H9 (cell line): ENCODE results near the gene HEPN1. TPM values are rescaled to one million over a fixed set of nuclear protein-coding genes. Genes with fewer than 3 reads are reported as not detected.

Experiments used
- DNase-seq: peaks from one replicate; pipeline ENCODE4 v3.0.0-alpha.2; 2017
- H2AFZ ChIP-seq: one replicate; pipeline ENCODE4 v1.6.1; 2013; ENCODE audit warnings: mild to moderate bottlenecking, low read length, control low read depth, moderate library complexity
- H2AK5ac ChIP-seq: 2 replicates; pipeline ENCODE4 v1.6.1; 2013; ENCODE audit warnings: low read length, control low read depth, mixed read lengths; ENCODE audit not compliant: insufficient read length
- H2BK120ac ChIP-seq: one replicate; pipeline ENCODE4 v1.6.1; 2013; ENCODE audit warnings: low read depth, mild to moderate bottlenecking, low read length, control low read depth, inconsistent platforms; ENCODE audit not compliant: poor library complexity, severe bottlenecking
- H2BK12ac ChIP-seq: 2 replicates; pipeline ENCODE4 v1.6.1; 2013; ENCODE audit warnings: low read length, control low read depth, mixed read lengths, low read depth; ENCODE audit not compliant: insufficient read length
- H2BK15ac ChIP-seq: 2 replicates; pipeline ENCODE4 v1.6.1; 2013; ENCODE audit warnings: low read depth, low read length, control low read depth
- H2BK20ac ChIP-seq: one replicate; pipeline ENCODE4 v1.6.1; 2013; ENCODE audit warnings: low read depth, mild to moderate bottlenecking, low read length, control low read depth, inconsistent platforms; ENCODE audit not compliant: poor library complexity, severe bottlenecking
- H2BK5ac ChIP-seq: 2 replicates; pipeline ENCODE4 v1.6.1; 2013; ENCODE audit warnings: low read length, control low read depth, mixed read lengths; ENCODE audit not compliant: insufficient read length
- H3K14ac ChIP-seq: 2 replicates; pipeline ENCODE4 v1.6.1; 2013; ENCODE audit warnings: low read length, control low read depth; ENCODE audit not compliant: insufficient read depth
- H3K18ac ChIP-seq: 2 replicates; pipeline ENCODE4 v1.6.1; 2013; ENCODE audit warnings: low read depth, mild to moderate bottlenecking, mixed read lengths, low read length, control low read depth; ENCODE audit not compliant: insufficient read length
- H3K23ac ChIP-seq: 2 replicates; pipeline ENCODE4 v1.6.1; 2013; ENCODE audit warnings: low read length, control low read depth, mixed read lengths, low read depth; ENCODE audit not compliant: insufficient read length
- H3K23me2 ChIP-seq: 2 replicates; pipeline ENCODE4 v1.6.1; 2013; ENCODE audit warnings: low read depth, mild to moderate bottlenecking, mixed read lengths, low read length, control low read depth; ENCODE audit not compliant: insufficient read length, poor library complexity, severe bottlenecking
- H3K27ac ChIP-seq: 2 replicates; pipeline ENCODE4 v1.5.1; 2013; ENCODE audit warnings: low read length, control low read depth, mixed read lengths, low read depth; ENCODE audit not compliant: insufficient read length
- H3K27me3 ChIP-seq: 2 replicates; pipeline ENCODE4 v1.6.1; 2013; ENCODE audit warnings: low read length, control low read depth, inconsistent platforms; ENCODE audit not compliant: insufficient read depth
- H3K4ac ChIP-seq: 2 replicates; pipeline ENCODE4 v1.6.1; 2013; ENCODE audit warnings: low read depth, mild to moderate bottlenecking, control low read depth, inconsistent platforms, low read length, moderate library complexity
- H3K4me1 ChIP-seq: 2 replicates; pipeline ENCODE4 v1.6.1; 2013; ENCODE audit warnings: low read length, control low read depth, inconsistent platforms; ENCODE audit not compliant: insufficient read depth
- H3K4me2 ChIP-seq: 2 replicates; pipeline ENCODE4 v1.6.1; 2013; ENCODE audit warnings: low read length, control low read depth, mixed read lengths; ENCODE audit not compliant: insufficient read length, insufficient read depth
- H3K56ac ChIP-seq: 2 replicates; pipeline ENCODE4 v1.6.1; 2013; ENCODE audit warnings: low read depth, mild to moderate bottlenecking, mixed read lengths, low read length, control low read depth; ENCODE audit not compliant: insufficient read length
- H3K79me1 ChIP-seq: 2 replicates; pipeline ENCODE4 v1.6.1; 2013; ENCODE audit warnings: low read depth, mild to moderate bottlenecking, moderate library complexity, low read length, control low read depth, inconsistent platforms; ENCODE audit not compliant: insufficient read depth, poor library complexity, severe bottlenecking
- H3K79me2 ChIP-seq: 2 replicates; pipeline ENCODE4 v1.6.1; 2013; ENCODE audit warnings: low read length, control low read depth, inconsistent platforms; ENCODE audit not compliant: insufficient read depth
- H3K9ac ChIP-seq: 2 replicates; pipeline ENCODE4 v1.6.1; 2013; ENCODE audit warnings: low read length, control low read depth, mixed read lengths; ENCODE audit not compliant: insufficient read length; ENCODE audit errors: extremely low read depth
- H3K9me3 ChIP-seq: one replicate; pipeline ENCODE4 v1.6.1; 2013; ENCODE audit warnings: low read depth, low read length, inconsistent platforms; ENCODE audit not compliant: control insufficient read depth
- H3T11ph ChIP-seq: one replicate; pipeline ENCODE4 v1.6.1; 2013; ENCODE audit warnings: mild to moderate bottlenecking, low read length, control low read depth, inconsistent platforms
- H4K20me1 ChIP-seq: one replicate; pipeline ENCODE4 v1.6.1; 2013; ENCODE audit not compliant: control insufficient read depth, insufficient read length, insufficient read depth
- H4K5ac ChIP-seq: 2 replicates; pipeline ENCODE4 v1.6.1; 2013; ENCODE audit warnings: low read depth, mild to moderate bottlenecking, mixed read lengths, low read length, control low read depth; ENCODE audit not compliant: insufficient read length
- H4K8ac ChIP-seq: replicated peaks from 2 replicates; pipeline ENCODE4 v1.6.1; 2013; ENCODE audit warnings: low read length, control low read depth, mixed read lengths, low read depth; ENCODE audit not compliant: insufficient read length
- H4K91ac ChIP-seq: 2 replicates; pipeline ENCODE4 v1.6.1; 2013; ENCODE audit warnings: low read depth, mild to moderate bottlenecking, moderate library complexity, mixed read lengths, low read length, control low read depth; ENCODE audit not compliant: insufficient read length
- H3K27ac Mint-ChIP-seq, 3 experiments: 2 replicates in 2 of 3; 3 replicates in 1 of 3; pipeline ENCODE4 v1.8.0; 2020 to 2021; ENCODE audit warnings: mixed read lengths in 3 of 3, mild to moderate bottlenecking in 1 of 3, moderate library complexity in 1 of 3
- H3K27me3 Mint-ChIP-seq: 2 replicates; pipeline ENCODE4 v1.8.0; 2021; ENCODE audit warnings: low read depth, mild to moderate bottlenecking, moderate library complexity, mixed read lengths
- H3K36me3 Mint-ChIP-seq, 3 experiments: 2 replicates in 2 of 3; 3 replicates in 1 of 3; pipeline ENCODE4 v1.8.0; 2020 to 2021; ENCODE audit warnings: low read depth in 3 of 3, mixed read lengths in 3 of 3; ENCODE audit not compliant: insufficient read depth in 1 of 3
- H3K4me1 Mint-ChIP-seq, 2 experiments: 2 replicates each; pipeline ENCODE4 v1.8.0; 2020; ENCODE audit warnings: mixed read lengths in 2 of 2
- H3K4me3 Mint-ChIP-seq, 2 experiments: 2 replicates in 1 of 2; 3 replicates in 1 of 2; pipeline ENCODE4 v1.8.0; 2020 to 2021; ENCODE audit warnings: mild to moderate bottlenecking in 2 of 2, mixed read lengths in 2 of 2, moderate library complexity in 1 of 2
- H3K9me3 Mint-ChIP-seq, 2 experiments: 2 replicates in 1 of 2; 3 replicates in 1 of 2; pipeline ENCODE4 v1.8.0; 2020; ENCODE audit warnings: mild to moderate bottlenecking in 2 of 2, mixed read lengths in 2 of 2, moderate library complexity in 1 of 2
- WGBS: extraction: QIAGEN DNeasy Blood & Tissue Kit; methylation state at CpG from one replicate; pipeline ENCODE4 v1.1.7; 2013; ENCODE audit warnings: missing lambda C conversion rate, low lambda C conversion rate, mixed read lengths; ENCODE audit not compliant: insufficient read length; ENCODE audit errors: extremely low coverage; 5-methylcytosine and 5-hydroxymethylcytosine counted together
- total RNA-seq: library from RNA; stranded (reverse); gene quantifications from 2 replicates; pipeline ENCODE4 v1.2.1, GENCODE V29; 2021
- TF ChIP-seq, protein P1 (sequence below): fragments of 200-600 bp; sonication (generic); conservative IDR thresholded peaks from 3 replicates; pipeline ENCODE4 v1.8.0; 2021; ENCODE audit warnings: antibody characterized with exemption, mild to moderate bottlenecking

The HEPN1 gene
- total RNA-seq, 1 experiment from 2014 or later = not detected

DNA sequence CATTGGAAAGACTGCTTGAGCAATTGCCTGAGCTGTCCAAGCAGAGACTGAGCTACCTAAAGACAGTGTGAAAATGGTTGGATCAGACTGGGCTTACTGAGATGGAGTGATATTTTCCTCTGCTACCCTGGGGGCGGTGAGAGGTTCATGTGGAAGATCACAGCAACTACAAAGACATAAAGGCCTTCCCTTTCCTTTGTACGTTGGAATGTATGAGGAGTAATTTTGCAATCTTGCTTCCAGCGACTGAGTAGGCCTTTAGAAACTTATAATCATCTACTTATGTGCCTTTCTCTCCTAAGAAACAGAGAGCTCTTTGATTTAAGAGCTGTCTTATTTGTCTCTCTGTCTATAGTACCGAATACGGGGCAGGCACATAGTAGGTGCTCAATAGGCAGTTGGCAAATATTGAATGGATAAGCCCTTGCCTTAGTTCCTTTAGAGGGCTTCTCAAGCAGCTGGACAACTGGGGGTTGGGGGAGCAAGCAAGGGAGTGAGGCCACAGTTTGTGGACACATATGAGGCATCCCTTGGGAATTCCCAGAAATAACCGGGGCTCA, 19.2 kb downstream of the HEPN1 start:
- H3K9me3 Mint-ChIP-seq = no peaks in the 10 kb centered on the region
- H3K4me3 Mint-ChIP-seq = no peak overlapping the region
- H3K4me2 ChIP-seq = no peak overlapping the region
- H2BK12ac ChIP-seq = no peak overlapping the region
- H3K79me1 ChIP-seq = no peaks in the 10 kb centered on the region
- no peak overlapping the region for H2AK5ac ChIP-seq
- H2BK15ac ChIP-seq = no peak overlapping the region
- H3K9me3 ChIP-seq = no peaks in the 10 kb centered on the region
- no peak overlapping the region for H3K4ac ChIP-seq
- no peak overlapping the region for H3K9ac ChIP-seq
- no peak overlapping the region for H3K14ac ChIP-seq
- H2BK5ac ChIP-seq = no peak overlapping the region
- H4K20me1 ChIP-seq = no peaks in the 10 kb centered on the region
- TF ChIP-seq, protein P1, sequence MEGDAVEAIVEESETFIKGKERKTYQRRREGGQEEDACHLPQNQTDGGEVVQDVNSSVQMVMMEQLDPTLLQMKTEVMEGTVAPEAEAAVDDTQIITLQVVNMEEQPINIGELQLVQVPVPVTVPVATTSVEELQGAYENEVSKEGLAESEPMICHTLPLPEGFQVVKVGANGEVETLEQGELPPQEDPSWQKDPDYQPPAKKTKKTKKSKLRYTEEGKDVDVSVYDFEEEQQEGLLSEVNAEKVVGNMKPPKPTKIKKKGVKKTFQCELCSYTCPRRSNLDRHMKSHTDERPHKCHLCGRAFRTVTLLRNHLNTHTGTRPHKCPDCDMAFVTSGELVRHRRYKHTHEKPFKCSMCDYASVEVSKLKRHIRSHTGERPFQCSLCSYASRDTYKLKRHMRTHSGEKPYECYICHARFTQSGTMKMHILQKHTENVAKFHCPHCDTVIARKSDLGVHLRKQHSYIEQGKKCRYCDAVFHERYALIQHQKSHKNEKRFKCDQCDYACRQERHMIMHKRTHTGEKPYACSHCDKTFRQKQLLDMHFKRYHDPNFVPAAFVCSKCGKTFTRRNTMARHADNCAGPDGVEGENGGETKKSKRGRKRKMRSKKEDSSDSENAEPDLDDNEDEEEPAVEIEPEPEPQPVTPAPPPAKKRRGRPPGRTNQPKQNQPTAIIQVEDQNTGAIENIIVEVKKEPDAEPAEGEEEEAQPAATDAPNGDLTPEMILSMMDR = no peak
- H4K91ac ChIP-seq = no peak overlapping the region
- H3K4me1 ChIP-seq = no peaks in the 10 kb centered on the region
- H3T11ph ChIP-seq = no peak overlapping the region
- no peak overlapping the region for H2BK20ac ChIP-seq
- H2AFZ ChIP-seq = no peak overlapping the region
- no peak overlapping the region for H4K5ac ChIP-seq
- no peak overlapping the region for H3K18ac ChIP-seq
- no peak overlapping the region for H4K8ac ChIP-seq
- H3K79me2 ChIP-seq = no peaks in the 10 kb centered on the region
- no peak overlapping the region for H3K27ac Mint-ChIP-seq
- H3K27me3 Mint-ChIP-seq = peaks cover 31% of the 10 kb centered on the region
- no peaks in the 10 kb centered on the region; the same call in 1 of the 2 replicates for H3K27me3 ChIP-seq
- no CpG with 5 or more reads among the region's 6 CpGs for WGBS
- DNase-seq = no peak
- no peak overlapping the region for H2BK120ac ChIP-seq
- no peak overlapping the region for H3K27ac ChIP-seq
- no peak overlapping the region for H3K56ac ChIP-seq
- no peaks in the 10 kb centered on the region for H3K36me3 Mint-ChIP-seq
- H3K4me1 Mint-ChIP-seq = peaks cover 0 to 9% of the 10 kb centered on the region in 2 experiments; a peak in 1 of 4 replicates
- H3K23ac ChIP-seq = no peak overlapping the region
- H3K23me2 ChIP-seq = no peaks in the 10 kb centered on the region
